GM12864 (cell line): ENCODE data around the gene KRTAP19-5.
"Not testable (repeated sequence)": the region's sequence is repeated elsewhere in the genome, so short reads cannot be mapped to it uniquely, and the experiment has no call there.

Experiments used
- DNase-seq: peaks from one replicate; pipeline ENCODE4 v3.0.0-alpha.2; 2011; ENCODE audit warnings: low read depth
- H3K4me3 ChIP-seq: 2 replicates; pipeline ENCODE4 v1.5.1; 2011; ENCODE audit warnings: mild to moderate bottlenecking, low read depth, low read length, control low read depth
- TF ChIP-seq, protein P1 (sequence below): IDR thresholded peaks from 2 replicates; pipeline ENCODE4 v1.5.1; 2011; ENCODE audit warnings: low read depth, mild to moderate bottlenecking, moderate library complexity, low read length, control low read depth, inconsistent platforms; ENCODE audit errors: missing control alignments

KRTAP19-5 gene

DNA sequence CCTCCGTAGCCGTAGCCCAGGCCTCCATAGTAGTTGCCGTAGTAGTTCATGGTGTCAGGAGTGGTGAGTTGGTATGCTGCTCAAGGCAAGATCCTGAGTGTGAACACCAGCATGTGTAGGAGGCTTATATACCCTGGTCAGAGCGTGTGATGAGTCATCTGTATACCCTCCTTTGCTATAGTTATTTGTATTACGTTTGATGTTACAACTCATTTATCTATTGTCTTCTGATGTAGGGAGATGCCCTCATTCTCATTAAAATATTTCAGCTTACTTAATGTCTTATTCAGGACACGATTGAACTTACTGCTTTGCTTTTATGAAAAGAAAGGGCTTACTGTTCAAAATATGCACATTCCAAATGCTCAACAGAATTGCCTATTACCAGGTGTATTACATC is at the start of gene KRTAP19-5:
KRTAP19-5 (minus strand) TSS at position 101 of the 400 bp plus-strand sequence; CDS start at position 50, 51 bp downstream.
- TF ChIP-seq, protein P1, sequence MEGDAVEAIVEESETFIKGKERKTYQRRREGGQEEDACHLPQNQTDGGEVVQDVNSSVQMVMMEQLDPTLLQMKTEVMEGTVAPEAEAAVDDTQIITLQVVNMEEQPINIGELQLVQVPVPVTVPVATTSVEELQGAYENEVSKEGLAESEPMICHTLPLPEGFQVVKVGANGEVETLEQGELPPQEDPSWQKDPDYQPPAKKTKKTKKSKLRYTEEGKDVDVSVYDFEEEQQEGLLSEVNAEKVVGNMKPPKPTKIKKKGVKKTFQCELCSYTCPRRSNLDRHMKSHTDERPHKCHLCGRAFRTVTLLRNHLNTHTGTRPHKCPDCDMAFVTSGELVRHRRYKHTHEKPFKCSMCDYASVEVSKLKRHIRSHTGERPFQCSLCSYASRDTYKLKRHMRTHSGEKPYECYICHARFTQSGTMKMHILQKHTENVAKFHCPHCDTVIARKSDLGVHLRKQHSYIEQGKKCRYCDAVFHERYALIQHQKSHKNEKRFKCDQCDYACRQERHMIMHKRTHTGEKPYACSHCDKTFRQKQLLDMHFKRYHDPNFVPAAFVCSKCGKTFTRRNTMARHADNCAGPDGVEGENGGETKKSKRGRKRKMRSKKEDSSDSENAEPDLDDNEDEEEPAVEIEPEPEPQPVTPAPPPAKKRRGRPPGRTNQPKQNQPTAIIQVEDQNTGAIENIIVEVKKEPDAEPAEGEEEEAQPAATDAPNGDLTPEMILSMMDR = no peak
- H3K4me3 ChIP-seq = no peak within 1 kb of the TSS
- DNase-seq = no peak

DNA sequence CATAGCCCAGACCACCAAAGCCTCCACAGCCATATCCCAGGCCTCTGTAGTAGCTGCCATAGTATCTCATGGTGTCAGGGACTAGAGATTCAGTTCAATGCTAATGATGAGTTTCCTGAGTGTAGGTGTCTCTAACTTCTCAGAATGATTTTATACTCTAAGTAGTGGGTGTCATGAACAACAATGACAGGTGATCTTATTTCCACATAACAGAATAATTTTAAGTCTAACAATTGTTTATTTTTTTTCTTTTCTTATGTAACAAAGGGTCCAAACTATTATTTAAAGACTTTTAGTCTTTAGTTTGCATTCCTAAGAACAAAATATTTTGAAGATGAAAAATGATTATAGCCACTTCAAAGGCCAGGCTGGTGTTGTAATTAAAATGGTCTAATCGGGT is 39.8 kb upstream of the KRTAP19-5 start, which contains the start of gene KRTAP19-6:
KRTAP19-6 (minus strand) TSS at position 101 of the 400 bp plus-strand sequence; CDS start at position 70, 31 bp downstream.
- H3K4me3 ChIP-seq = no peak within 1 kb of the TSS
- no peak for DNase-seq
- TF ChIP-seq, protein P1 = no peak

DNA sequence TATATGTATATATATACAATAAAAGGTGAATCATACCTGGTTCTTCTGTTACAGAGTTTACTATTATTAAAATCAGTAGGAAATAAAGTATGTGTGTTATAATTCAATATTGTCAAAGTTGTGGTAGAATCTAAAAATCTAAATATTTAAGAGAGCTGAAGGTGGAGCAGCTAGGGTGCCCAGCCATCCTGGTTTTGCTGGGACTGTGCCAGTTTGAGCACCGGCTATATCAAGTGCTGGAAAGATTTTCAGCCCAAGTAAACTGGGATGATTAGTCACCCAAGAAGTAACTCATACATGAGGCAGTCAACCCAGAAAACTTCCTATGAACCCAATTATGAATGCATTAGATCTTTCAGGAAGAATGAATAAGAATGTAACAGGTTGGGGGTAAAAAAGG is 16.9 kb upstream of the KRTAP19-5 start:
- DNase-seq = no peak
- TF ChIP-seq, protein P1 = no peak
- no peak overlapping the region for H3K4me3 ChIP-seq

DNA sequence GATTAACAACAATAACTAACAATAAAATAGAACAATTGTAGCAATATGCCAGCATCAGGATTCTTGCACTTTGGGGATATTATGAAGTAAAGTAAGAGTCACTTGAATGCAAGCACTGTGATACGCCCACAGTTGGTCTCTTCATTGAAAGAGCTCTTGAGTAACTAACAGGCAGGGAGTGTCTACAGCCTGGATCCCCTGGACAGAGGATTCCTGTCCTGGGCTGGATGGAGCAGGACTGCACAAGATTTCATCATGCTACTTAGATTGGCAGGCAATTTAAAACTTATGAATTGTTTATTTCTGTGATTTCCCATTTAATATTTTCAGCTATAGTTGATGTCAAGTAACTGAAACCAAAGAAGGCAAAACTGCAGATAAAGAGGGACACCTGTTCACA is 13.7 kb upstream of the KRTAP19-5 start:
- TF ChIP-seq, protein P1 = no peak
- DNase-seq = no peak
- no peak overlapping the region for H3K4me3 ChIP-seq

DNA sequence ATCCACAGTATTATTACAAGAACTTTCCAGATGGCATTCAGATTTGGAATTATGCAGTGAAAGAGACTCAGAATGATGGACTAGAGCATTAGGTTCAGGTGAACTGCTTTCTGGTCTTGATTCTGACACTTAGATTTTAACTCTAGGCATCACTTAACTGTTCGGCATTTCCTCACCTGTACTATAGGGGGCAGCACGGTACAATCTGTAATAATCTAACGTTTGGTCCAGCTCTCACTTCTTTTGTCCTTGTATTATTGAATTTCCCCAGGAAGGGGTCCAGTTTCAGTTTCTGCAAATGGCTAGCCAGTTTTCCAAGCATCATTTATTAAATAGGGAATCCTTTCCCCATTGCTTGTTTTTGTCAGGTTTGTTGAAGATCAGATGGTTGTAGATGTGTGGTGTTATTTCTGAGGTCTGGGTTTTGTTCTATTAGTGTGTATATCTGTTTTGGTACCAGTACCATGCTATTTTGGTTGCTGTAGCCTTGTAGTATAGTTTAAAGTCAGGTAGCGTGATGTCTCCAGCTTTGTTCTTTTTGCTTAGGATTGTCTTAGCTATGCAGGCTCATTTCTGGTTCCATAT is 3.8 kb upstream of the KRTAP19-5 start:
- not testable (repeated sequence) for H3K4me3 ChIP-seq, DNase-seq
- TF ChIP-seq, protein P1 = peak; percentile 30

DNA sequence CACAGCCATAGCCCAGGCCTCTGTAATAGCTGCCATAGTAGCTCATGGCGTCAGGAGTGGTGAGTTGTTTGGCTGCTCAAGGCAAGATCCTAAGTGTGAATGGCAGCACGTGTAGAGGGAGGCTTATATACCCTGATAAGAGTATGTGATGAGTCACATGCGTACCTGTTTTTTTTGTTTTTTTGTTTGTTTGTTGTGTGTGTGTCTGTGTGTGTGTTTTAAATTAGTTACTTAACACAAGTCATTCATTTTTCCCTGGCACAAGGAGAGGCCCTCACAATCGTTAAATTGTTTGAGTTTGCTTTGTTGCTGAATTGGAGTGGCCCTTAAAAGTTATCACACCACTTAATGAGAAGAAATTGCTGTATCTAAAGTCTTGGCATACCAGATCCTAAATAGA is 4.9 kb downstream of the KRTAP19-5 start, which contains the start of gene KRTAP19-4:
KRTAP19-4 (minus strand) TSS at position 101 of the 400 bp plus-strand sequence; CDS start at position 46, 55 bp downstream.
- DNase-seq = no peak
- TF ChIP-seq, protein P1 = no peak
- H3K4me3 ChIP-seq = no peak within 1 kb of the TSS

DNA sequence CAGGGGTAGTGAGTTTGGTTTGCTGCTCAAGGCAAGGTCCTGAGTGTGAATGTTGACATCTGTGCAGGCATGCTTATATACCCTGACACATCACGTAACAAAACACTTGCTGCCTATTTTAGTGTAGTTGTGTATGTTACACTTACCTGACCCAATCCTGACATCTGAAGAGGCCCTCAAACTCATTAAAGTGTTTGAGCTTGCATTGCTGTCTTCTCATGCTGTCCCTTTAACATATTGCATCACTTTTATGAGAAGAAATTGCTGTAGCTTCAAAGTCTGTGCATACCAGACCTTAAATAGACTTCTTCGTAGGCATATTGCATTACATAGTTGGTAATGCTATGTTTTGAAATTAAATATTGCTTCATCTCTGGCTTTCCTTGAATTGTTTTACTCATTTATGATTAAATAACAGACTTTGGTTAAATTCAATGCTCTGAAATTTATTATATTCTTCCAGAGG is 9.9 kb downstream of the KRTAP19-5 start, which contains the start of gene KRTAP19-3:
KRTAP19-3 (minus strand) TSS at position 51 of the 466 bp plus-strand sequence. CDS start 56 bp downstream, outside the sequence.
- DNase-seq = no peak
- no peak within 1 kb of the TSS for H3K4me3 ChIP-seq
- TF ChIP-seq, protein P1 = no peak
